Gastroesophageal sphincter (tissue), 4 donors: ENCODE measurements around the gene COL26A1. TPM values are rescaled to one million over a fixed set of nuclear protein-coding genes. Genes with fewer than 3 reads are reported as not detected.

Experiments used
- ATAC-seq: fragments of 150-250 bp; one replicate; pipeline ENCODE4 v1.9.1; 2016; ENCODE audit warnings: mild to moderate bottlenecking, moderate library complexity
- H3K27ac ChIP-seq, 4 donors: fragments of 200-600 bp; sonication (generic) in 3 of 4; 1 replicate in 3 of 4; 2 replicates in 1 of 4; pipeline ENCODE4 v1.5.1; 2016 to 2019
- H3K27me3 ChIP-seq: fragments of 200-600 bp; sonication (generic); one replicate; pipeline ENCODE4 v1.5.1; 2019
- H3K36me3 ChIP-seq, 2 donors: fragments of 200-600 bp; sonication (generic); one replicate each; pipeline ENCODE4 v1.5.1; 2019; ENCODE audit warnings: control low read depth in 1 of 2
- H3K4me1 ChIP-seq, 3 donors: fragments of 200-600 bp; sonication (generic); 1 replicate in 2 of 3; 2 replicates in 1 of 3; pipeline ENCODE4 v1.5.1; 2016 to 2019; ENCODE audit warnings: control low read depth in 2 of 3
- H3K4me3 ChIP-seq, 2 donors: fragments of 200-600 bp; sonication (generic); one replicate each; pipeline ENCODE4 v1.5.1; 2019; ENCODE audit warnings: mild to moderate bottlenecking in 1 of 2, moderate library complexity in 1 of 2
- H3K9me3 ChIP-seq, 3 donors: fragments of 200-600 bp; sonication (generic); one replicate each; pipeline ENCODE4 v1.5.1; 2017 to 2019; ENCODE audit warnings: control low read depth in 2 of 3
- EP300 ChIP-seq: sonication (generic); formaldehyde crosslinking; IDR thresholded peaks from one replicate; pipeline ENCODE4 v1.6.1; 2017; ENCODE audit warnings: antibody characterized with exemption, mild to moderate bottlenecking
- POLR2A ChIP-seq, 2 donors: fragments of 450-650 bp; IDR thresholded peaks; one replicate each; pipeline ENCODE4 v1.6.1; 2017; ENCODE audit warnings: antibody characterized with exemption in 2 of 2, mild to moderate bottlenecking in 2 of 2, moderate library complexity in 1 of 2
- POLR2AphosphoS5 ChIP-seq: sonication (generic); formaldehyde crosslinking; IDR thresholded peaks from one replicate; pipeline ENCODE4 v1.6.1; 2017; ENCODE audit warnings: antibody characterized with exemption
- WGBS, 2 donors: methylation state at CpG; one replicate each; pipeline ENCODE4 v1.1.5; 2018; ENCODE audit warnings: low coverage in 1 of 2; 5-methylcytosine and 5-hydroxymethylcytosine counted together
- total RNA-seq, 4 donors: library from RNA; depleted of rRNA; stranded (reverse); fragments of >200 nt; gene quantifications; one replicate each; pipeline ENCODE4 v1.1.0, GENCODE V29; 2016
- TF ChIP-seq, protein P1 (sequence below), 4 experiments: fragments of 200-600 bp in 2 of 4; fragments of 450-650 bp in 2 of 4; sonication (generic) in 1 of 4; IDR thresholded peaks; one replicate each; pipeline ENCODE4 v1.5.1; 2017 to 2019; ENCODE audit warnings: antibody characterized with exemption in 4 of 4, mild to moderate bottlenecking in 2 of 4, moderate library complexity in 2 of 4

COL26A1 gene
- total RNA-seq, 4 donors from 2014 or later = not detected

DNA sequence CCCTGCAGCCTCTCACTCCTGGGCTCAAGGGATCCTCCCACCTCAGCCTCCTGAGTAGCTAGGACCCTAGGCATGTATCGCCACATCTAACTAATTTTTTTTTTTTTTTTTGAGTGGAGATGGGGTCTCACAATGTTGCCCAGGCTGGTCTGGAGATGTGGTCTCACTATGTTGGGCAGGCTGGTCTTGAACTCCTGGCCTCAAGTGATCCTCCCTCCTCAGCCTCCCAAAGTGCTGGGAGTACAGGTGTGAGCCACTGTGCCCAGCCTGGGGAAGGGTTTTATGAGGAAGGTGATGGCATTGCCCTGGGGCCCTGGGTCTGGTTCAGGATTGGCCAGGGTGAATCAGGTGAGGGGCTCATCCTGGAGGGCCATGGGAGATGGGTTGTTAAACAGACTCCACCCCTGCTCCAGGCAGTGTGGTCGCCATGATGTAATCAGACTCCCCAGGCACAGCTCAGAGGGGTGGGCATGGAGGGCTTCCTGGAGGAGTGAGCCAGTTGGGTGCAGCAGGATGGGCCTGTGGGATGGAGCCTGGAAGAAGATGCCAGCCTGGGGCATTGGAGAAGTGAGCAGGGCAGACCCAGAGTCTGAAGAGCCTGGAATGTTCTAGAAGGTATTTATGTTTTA, 183.7 kb downstream of the COL26A1 start:
- no peaks in the 10 kb centered on the region for H3K4me1 ChIP-seq
- peaks cover 39% of the 10 kb centered on the region for H3K27me3 ChIP-seq
- no peaks in the 10 kb centered on the region for H3K9me3 ChIP-seq
- TF ChIP-seq EP300 (no peak), POLR2AphosphoS5 (no peak)
- ATAC-seq = no peak
- no peak overlapping the region for H3K4me3 ChIP-seq
- H3K36me3 ChIP-seq = no peaks in the 10 kb centered on the region
- no peak overlapping the region for H3K27ac ChIP-seq
- no CpG with 5 or more reads among the region's 2 CpGs for WGBS, 2 donors

DNA sequence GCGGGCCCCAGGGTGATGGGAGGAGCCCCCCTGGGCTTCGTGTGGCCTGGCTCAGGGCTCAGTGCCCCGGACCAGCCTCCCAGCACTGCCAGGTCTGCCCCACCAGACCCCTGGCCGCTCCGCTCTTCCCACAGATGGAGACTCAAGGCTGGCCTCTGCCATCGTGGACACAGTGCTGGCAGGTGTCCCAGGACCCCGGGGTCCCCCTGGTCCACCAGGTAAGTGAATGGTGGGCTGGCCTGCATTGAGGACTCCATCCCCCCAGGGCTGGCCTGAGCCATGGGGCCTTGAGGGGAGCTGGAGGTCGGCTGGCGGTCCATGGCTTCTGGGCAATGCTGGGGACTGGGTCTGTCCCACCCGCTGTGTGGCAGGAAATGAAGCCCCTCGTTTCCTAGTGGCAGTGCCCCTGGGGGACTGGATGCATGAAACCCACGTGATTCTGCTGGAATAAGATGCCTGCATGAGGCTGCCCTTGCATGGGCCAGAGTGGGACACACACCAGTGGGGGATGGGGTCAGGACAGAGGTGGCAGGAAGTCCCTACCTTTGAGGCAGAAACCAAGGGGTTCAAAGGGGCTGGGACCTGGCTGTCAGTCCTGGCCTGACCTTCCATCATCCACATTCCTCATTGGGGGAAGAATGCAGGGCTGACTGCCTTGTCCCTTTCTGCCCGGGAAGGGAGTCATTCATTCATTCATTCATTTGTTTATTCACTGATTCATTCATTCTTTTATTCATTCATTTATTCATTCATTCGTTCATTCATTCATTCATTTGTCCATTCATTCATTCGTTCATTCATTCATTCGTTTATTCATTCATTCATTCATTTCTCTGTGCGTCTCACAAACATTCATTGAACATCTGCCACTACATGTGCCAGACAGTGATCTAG, 184.6 kb downstream of the COL26A1 start:
- Histone ChIP-seq H3K4me3 (no peak overlapping the region), H3K4me1 (no peaks in the 10 kb centered on the region), H3K36me3 (no peaks in the 10 kb centered on the region), H3K9me3 (no peaks in the 10 kb centered on the region), H3K27ac (no peak overlapping the region), H3K27me3 (peaks cover 35% of the 10 kb centered on the region)
- TF ChIP-seq POLR2A (IDR thresholded peaks at IDR 0.05) (no peak), EP300 (no peak), POLR2AphosphoS5 (no peak)
- TF ChIP-seq, protein P1, sequence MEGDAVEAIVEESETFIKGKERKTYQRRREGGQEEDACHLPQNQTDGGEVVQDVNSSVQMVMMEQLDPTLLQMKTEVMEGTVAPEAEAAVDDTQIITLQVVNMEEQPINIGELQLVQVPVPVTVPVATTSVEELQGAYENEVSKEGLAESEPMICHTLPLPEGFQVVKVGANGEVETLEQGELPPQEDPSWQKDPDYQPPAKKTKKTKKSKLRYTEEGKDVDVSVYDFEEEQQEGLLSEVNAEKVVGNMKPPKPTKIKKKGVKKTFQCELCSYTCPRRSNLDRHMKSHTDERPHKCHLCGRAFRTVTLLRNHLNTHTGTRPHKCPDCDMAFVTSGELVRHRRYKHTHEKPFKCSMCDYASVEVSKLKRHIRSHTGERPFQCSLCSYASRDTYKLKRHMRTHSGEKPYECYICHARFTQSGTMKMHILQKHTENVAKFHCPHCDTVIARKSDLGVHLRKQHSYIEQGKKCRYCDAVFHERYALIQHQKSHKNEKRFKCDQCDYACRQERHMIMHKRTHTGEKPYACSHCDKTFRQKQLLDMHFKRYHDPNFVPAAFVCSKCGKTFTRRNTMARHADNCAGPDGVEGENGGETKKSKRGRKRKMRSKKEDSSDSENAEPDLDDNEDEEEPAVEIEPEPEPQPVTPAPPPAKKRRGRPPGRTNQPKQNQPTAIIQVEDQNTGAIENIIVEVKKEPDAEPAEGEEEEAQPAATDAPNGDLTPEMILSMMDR (IDR thresholded peaks at IDR 0.05) = no peak
- no peak for ATAC-seq
- WGBS, 2 donors = 67 to 82% methylated on average over 5 to 10 of the region's 17 CpGs

DNA sequence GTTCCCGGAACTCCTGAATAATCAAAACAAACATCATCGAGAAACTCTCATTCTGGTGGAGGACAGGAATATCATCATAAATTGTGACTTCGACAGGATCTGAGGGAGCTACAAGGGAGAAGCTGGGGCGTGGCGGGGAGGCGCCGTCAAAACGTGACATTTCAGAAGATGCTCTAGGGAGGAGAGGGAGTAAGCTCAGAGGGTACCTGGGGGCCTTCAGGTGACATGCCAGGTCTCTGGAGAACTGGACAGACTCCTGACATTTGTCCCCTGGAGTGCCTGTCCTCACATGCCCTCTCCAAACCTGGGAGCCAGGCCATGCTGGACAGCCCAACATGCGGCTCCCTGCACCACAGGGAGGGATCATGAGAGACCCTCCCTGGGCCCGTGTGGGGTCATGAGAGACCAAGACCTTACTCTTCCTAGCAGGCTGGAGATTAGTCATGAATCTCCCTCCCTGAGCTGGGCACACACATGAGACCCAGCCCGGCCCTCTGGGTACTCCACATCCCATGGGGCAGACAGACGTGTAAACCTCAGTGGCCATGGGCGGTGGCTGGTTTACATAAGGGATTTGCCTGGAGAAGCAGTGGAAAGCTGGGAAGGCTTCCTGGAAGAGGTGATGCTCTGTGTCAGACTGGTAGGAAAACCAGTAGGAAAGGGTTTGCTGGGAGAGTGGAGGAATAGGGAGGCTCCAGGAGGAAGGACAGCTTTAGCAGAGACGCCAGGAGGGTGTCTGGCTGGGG, 185.4 kb downstream of the COL26A1 start:
- no peak for TF ChIP-seq POLR2AphosphoS5
- Histone ChIP-seq H3K36me3 (no peaks in the 10 kb centered on the region), H3K4me3 (no peak overlapping the region), H3K27ac (no peak overlapping the region), H3K27me3 (peaks cover 30% of the 10 kb centered on the region), H3K9me3 (no peaks in the 10 kb centered on the region), H3K4me1 (no peaks in the 10 kb centered on the region)
- ATAC-seq = no peak
- 80 to 85% methylated on average over 8 to 9 of the region's 14 CpGs for WGBS, 2 donors

DNA sequence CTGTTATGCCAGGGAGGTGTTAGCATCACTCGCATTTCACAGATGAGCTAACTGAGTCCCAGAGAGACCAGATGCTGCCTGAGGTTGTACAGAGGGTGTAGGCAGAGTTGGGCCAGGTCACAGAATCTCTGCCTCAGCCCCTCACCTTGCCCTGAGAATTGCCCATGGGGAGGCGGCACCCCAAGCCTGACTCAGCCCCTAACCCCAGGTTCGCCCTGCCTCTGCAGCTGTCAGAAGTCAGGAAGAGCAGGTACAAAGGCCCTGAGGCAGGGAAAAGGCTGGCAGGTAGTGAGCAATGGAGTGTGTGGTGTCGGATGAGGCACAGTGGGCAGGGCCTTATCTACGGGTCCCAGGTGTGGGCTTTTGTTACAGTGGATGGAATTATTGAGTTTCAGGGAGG, 187.1 kb downstream of the COL26A1 start:
- no peaks in the 10 kb centered on the region for H3K9me3 ChIP-seq
- H3K4me1 ChIP-seq = no peaks in the 10 kb centered on the region
- H3K4me3 ChIP-seq = no peak overlapping the region
- no peaks in the 10 kb centered on the region for H3K36me3 ChIP-seq
- H3K27me3 ChIP-seq = peaks cover 41% of the 10 kb centered on the region
- ATAC-seq = no peak
- WGBS, 2 donors = 83 to 100% methylated on average over 1 of the region's 5 CpGs
- H3K27ac ChIP-seq = no peak overlapping the region
- TF ChIP-seq, protein P1 (IDR thresholded peaks at IDR 0.05) = no peak
- no peak for TF ChIP-seq POLR2A (IDR thresholded peaks at IDR 0.05)
- no peak for TF ChIP-seq EP300
- no peak for TF ChIP-seq POLR2AphosphoS5

DNA sequence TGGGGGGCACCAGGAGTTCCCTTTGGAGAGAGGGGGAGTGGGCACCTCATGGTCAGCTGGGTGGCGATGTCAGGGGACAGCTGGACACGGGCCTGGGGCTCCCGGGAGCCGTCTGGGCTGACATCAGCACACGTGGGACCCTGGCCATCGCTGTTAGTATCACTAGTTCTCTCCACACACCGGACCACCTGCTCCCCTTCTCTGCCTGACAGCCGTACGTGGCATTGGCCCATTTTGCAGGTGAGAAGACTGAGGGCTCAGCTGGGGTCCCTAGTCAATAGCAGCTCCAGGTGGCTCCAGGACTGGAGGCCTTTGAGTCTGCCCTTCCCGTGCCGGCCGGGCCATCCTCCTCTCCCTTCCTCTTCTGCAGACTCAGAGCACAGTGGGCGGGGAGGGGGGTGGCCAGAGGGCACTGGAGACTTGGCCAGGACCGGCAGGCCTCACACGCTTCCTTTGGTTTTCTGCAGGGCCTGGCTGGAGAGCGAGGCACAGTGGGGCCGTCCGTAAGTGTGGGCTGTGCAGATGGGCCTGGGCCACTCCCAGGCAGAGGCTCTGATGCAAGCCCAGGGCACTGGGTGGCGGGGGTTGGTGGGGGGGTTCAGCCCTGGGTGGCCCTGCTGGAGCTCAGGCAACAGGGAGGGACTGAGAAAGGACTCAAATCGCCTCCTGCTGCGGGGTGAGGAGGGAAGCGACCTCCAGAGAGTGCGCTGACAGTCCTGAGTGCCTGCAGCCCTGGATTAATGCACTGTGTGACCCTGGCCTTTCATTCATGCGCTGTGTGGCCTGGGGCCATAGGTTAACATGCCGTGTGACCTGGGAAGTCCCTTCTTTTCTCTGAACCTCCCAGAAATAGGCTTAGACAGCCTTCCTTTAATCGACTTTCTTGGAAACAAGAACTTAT, 188.2 kb downstream of the COL26A1 start:
- Histone ChIP-seq H3K4me1 (no peaks in the 10 kb centered on the region), H3K9me3 (no peaks in the 10 kb centered on the region), H3K36me3 (no peaks in the 10 kb centered on the region), H3K4me3 (no peak overlapping the region), H3K27me3 (peaks cover 48% of the 10 kb centered on the region), H3K27ac (no peak overlapping the region)
- 65% methylated on average over 12 of the region's 26 CpGs; no CpG with 5 or more reads in 1 of the 2 donors for WGBS, 2 donors
- TF ChIP-seq, protein P1 (IDR thresholded peaks at IDR 0.05) = no peak
- TF ChIP-seq POLR2AphosphoS5 = no peak
- no peak for TF ChIP-seq EP300
- no peak for TF ChIP-seq POLR2A (IDR thresholded peaks at IDR 0.05)
- no peak for ATAC-seq
